Breast epithelium (tissue), 3 donors: Measurements from ENCODE around the gene CHFR.

Experiments used
- CTCF ChIP-seq, 3 donors: fragments of 450-650 bp; IDR thresholded peaks; one replicate each; pipeline ENCODE4 v1.5.1; 2016 to 2017; ENCODE audit warnings: antibody characterized with exemption in 3 of 3, mild to moderate bottlenecking in 3 of 3, moderate library complexity in 3 of 3
- POLR2A ChIP-seq: fragments of 450-650 bp; IDR thresholded peaks from one replicate; pipeline ENCODE4 v1.6.1; 2016; ENCODE audit warnings: antibody characterized with exemption, mild to moderate bottlenecking, moderate library complexity
- POLR2AphosphoS5 ChIP-seq, 3 donors: sonication (generic); formaldehyde crosslinking; IDR thresholded peaks; one replicate each; pipeline ENCODE4 v1.6.1; 2017; ENCODE audit warnings: antibody characterized with exemption in 3 of 3

DNA sequence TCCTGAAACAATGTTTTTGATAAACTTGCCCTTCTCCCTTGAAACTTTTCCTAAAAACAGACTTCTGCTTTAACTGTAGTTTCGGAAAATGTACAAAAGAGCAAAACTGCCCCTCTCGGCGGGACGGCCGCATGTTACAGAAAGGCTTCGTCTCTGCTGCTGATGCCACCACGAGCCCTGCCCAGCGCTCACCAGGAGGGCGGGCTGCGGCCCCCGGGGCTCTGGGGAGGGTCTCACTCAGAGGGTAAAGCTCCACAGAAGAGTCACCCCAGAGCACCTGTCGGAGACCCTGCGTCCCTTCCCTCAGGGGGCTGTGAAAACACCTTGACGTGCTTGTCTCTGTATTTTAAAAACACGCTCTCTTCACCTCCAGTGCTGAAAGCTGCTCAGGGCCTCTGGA is 46.3 kb downstream of the CHFR start:
- TF ChIP-seq CTCF (IDR thresholded peaks at IDR 0.05) (no peak), POLR2A (no peak), POLR2AphosphoS5 (IDR thresholded peaks at IDR 0.05) (no peak)
